IPS DF 6.9 (cell line): ENCODE data around the gene SSBP3.

Experiments used
- DNase-seq: peaks from one replicate; pipeline ENCODE4 v3.0.0-alpha.2; 2013; ENCODE audit warnings: low read depth, low spot score
- H3K27ac ChIP-seq: one replicate; pipeline ENCODE4 v1.5.1; 2013; ENCODE audit warnings: low read length, control low read depth
- H3K27me3 ChIP-seq: 2 replicates; pipeline ENCODE4 v1.6.1; 2013; ENCODE audit warnings: mild to moderate bottlenecking, low read length; ENCODE audit not compliant: control insufficient read depth, insufficient read depth
- H3K36me3 ChIP-seq: 2 replicates; pipeline ENCODE4 v1.6.1; 2013; ENCODE audit warnings: low read length; ENCODE audit not compliant: control insufficient read depth, insufficient read depth
- H3K4me1 ChIP-seq: 2 replicates; pipeline ENCODE4 v1.6.1; 2013; ENCODE audit warnings: low read length; ENCODE audit not compliant: control insufficient read depth, insufficient read depth
- H3K4me3 ChIP-seq: 2 replicates; pipeline ENCODE4 v1.5.1; 2013; ENCODE audit warnings: mild to moderate bottlenecking, low read length
- H3K9me3 ChIP-seq: 2 replicates; pipeline ENCODE4 v1.6.1; 2013; ENCODE audit warnings: low read length, inconsistent platforms; ENCODE audit not compliant: control insufficient read depth, insufficient read depth
- WGBS: extraction: QIAGEN DNeasy Blood & Tissue Kit; methylation state at CpG from one replicate; pipeline ENCODE4 v1.1.7; 2013; ENCODE audit warnings: mixed read lengths, missing lambda C conversion rate; ENCODE audit not compliant: insufficient read length, insufficient coverage; 5-methylcytosine and 5-hydroxymethylcytosine counted together

SSBP3 gene

DNA sequence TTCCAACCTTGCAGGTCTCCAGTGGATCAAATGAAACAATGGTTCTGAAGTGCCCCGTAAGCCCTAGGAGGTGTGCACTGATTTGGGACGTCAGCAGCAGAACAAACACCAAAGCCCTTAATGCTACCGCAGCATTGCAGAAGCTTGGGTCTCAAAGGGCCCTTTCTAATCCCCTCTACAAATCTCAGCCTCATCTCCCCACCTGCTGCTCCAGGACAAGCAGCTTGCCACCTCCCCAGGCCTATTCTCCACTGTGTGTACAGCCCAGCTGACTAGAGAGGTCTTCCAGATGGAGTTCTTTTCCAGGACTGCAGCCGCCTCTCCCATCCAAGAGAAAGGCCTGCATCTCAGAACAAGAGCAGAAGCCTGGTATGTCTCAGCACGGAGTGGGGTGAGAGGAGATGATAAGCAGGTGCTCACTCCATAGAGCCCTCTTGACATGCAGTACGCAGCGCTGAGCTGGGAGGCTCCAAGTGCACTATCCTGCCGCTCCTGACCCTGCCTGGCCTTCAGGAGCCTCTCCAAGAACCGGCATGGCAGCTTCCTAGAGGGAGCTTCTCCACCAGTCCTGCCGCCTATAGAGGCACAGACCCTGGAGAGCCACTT is 160.0 kb downstream of the SSBP3 start:
- Histone ChIP-seq H3K27ac (no peak overlapping the region), H3K27me3 (no peaks in the 10 kb centered on the region), H3K9me3 (no peaks in the 10 kb centered on the region), H3K36me3 (peaks cover 9% of the 10 kb centered on the region; the same call in 1 of the 2 replicates), H3K4me1 (no peaks in the 10 kb centered on the region), H3K4me3 (no peak overlapping the region)
- DNase-seq = no peak
- WGBS = no CpG with 5 or more reads among the region's 10 CpGs

DNA sequence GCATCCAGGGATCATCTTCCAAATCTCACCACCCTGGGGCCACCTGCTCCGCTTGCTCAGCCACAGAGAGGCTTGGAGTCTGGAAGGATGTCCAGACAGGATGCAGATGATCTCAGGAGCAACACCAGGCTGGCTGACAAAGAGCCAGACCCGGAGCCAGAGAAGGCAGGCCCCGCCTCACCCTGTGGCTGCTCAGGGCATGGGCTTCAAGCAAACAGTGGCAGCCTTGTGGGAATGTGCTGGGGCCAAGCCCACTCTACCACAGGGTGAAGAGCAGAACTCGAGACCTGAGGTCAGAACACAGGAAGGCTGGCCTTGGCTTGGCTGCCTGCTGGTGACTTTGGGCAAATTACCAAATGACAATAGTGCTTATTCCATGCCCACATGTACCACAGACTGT is 160.7 kb downstream of the SSBP3 start:
- no peak for DNase-seq
- H3K27me3 ChIP-seq = no peaks in the 10 kb centered on the region
- peaks cover 9% of the 10 kb centered on the region; the same call in 1 of the 2 replicates for H3K36me3 ChIP-seq
- H3K27ac ChIP-seq = no peak overlapping the region
- no peak overlapping the region for H3K4me3 ChIP-seq
- no peaks in the 10 kb centered on the region for H3K4me1 ChIP-seq
- WGBS = no CpG with 5 or more reads among the region's 4 CpGs
- H3K9me3 ChIP-seq = no peaks in the 10 kb centered on the region

DNA sequence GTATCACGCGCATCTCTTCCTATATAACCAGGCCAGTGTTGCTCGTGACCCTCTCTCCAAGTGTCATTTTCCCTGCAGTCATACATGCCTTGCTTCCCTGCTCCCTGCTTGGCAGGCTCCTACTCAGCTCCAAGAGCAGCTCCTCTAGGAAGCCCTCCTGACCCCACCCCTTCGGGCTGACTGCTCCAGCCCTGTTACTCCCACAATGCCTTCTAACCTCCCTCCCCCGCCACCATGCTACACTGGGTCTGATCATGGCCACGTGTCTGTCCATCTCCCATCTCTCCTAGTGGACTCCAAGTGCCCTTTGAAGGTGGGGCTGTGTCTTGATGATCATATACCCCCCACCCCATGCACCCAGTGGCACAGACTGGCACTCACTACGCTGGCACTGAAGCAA is 161.5 kb downstream of the SSBP3 start:
- peaks cover 9% of the 10 kb centered on the region; the same call in 1 of the 2 replicates for H3K36me3 ChIP-seq

DNA sequence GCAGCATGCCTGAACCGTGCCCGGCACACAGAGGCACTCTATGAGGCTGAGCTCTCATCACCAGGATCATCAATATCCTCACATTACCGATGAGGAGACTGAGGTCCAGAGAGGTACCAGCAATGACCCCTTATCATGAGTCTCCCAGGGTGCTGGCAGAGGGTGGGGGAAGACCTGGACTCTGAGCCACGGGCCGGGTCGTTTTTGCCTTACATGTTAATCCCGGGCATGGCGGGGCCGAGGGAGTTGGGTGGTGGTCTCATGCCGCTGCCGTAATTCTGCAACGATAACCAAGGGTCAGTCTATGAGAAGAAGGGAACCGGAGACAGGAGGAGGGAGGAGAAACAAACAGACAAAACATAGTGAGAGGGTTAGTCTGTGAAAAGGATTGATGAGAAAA is 163.2 kb downstream of the SSBP3 start:
- WGBS = no CpG with 5 or more reads among the region's 13 CpGs
- Histone ChIP-seq H3K4me3 (no peak overlapping the region), H3K4me1 (no peaks in the 10 kb centered on the region), H3K27ac (no peak overlapping the region), H3K36me3 (peaks cover 12% of the 10 kb centered on the region; the same call in 1 of the 2 replicates), H3K27me3 (no peaks in the 10 kb centered on the region), H3K9me3 (no peaks in the 10 kb centered on the region)
- DNase-seq = no peak

More for the DNA sequence above, 161.5 kb downstream of the SSBP3 start:
- Histone ChIP-seq H3K27ac (no peak overlapping the region), H3K27me3 (no peaks in the 10 kb centered on the region), H3K4me3 (no peak overlapping the region), H3K4me1 (no peaks in the 10 kb centered on the region), H3K9me3 (no peaks in the 10 kb centered on the region)
- WGBS = no CpG with 5 or more reads among the region's 7 CpGs
- DNase-seq = no peak

DNA sequence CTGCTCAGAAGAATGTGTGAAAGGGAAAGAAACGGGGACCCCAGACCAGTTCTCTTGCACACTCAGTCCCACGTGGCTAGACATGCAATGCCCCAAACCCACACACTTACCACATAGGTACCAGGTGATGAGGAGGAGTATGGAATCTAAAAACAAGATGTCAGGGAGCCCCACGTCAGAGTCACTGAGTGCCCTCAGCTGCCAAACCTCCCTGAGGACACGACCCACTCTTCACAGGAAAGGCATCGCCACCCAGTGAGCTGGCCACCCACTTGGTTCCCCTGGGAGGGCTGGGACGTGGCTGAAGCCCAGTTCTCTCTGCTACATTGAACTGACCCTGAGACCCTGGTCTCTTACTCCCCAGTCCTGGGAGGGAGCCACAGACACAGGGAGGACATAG is 164.8 kb downstream of the SSBP3 start:
- H3K4me3 ChIP-seq = no peak overlapping the region
- no peaks in the 10 kb centered on the region for H3K27me3 ChIP-seq
- peaks cover 15% of the 10 kb centered on the region for H3K36me3 ChIP-seq
- no peak for DNase-seq
- H3K27ac ChIP-seq = no peak overlapping the region
- no peaks in the 10 kb centered on the region for H3K4me1 ChIP-seq
- no peaks in the 10 kb centered on the region for H3K9me3 ChIP-seq
- WGBS = no CpG with 5 or more reads among the region's 6 CpGs

DNA sequence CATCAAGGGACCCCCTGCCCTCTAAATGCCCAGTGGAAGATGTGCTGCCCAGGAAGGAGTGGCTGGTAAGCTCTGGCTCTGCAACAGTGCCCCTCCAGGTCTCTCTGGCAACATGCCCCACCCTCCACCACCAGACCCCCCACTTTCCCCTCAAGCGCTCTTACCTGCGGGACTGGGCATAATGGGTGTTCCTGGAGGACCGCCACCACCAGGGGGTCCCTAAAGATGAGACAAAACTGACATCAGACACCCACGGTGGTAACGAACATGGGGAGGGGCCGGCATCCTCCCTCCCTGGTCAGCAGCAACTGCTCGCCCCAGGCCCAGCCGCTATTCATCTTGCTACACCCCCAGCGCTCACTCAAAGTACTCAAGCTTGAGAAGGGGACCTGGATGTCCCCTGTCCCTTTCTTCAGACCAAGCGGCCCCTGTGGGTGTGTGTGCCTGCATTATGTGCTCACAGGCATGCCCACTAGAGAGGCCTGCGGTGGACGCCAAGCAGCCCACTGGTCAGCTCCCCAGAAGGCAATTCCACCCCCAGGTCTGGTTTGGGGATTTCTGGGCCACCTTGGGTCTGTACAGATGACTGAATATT is 165.4 kb downstream of the SSBP3 start:
- Histone ChIP-seq H3K4me1 (no peaks in the 10 kb centered on the region), H3K4me3 (no peak overlapping the region), H3K27me3 (no peaks in the 10 kb centered on the region), H3K27ac (no peak overlapping the region), H3K36me3 (peaks cover 15% of the 10 kb centered on the region), H3K9me3 (no peaks in the 10 kb centered on the region)
- no peak for DNase-seq
- no CpG with 5 or more reads among the region's 12 CpGs for WGBS

DNA sequence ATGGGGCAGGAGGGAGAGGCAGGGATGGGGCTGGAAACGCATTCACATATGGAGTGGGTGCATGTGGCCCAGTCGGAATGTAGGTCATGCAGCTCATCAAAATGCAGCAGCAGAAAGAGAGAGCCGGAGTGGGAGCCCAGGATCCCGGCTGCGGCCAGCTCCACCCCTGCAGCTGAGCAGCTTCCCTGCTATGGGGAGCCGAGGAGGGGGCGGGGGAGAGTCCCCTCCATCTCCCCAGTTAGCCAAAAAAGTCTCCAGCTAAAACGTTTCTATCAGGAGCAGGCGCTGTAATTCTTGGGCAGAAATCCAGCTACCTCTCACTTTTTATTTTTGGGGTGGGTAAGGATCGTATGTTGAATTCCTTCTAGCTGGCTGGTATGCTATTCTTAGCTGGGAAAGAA is 166.6 kb downstream of the SSBP3 start:
- WGBS = no CpG with 5 or more reads among the region's 10 CpGs
- no peak overlapping the region for H3K27ac ChIP-seq
- DNase-seq = no peak

DNA sequence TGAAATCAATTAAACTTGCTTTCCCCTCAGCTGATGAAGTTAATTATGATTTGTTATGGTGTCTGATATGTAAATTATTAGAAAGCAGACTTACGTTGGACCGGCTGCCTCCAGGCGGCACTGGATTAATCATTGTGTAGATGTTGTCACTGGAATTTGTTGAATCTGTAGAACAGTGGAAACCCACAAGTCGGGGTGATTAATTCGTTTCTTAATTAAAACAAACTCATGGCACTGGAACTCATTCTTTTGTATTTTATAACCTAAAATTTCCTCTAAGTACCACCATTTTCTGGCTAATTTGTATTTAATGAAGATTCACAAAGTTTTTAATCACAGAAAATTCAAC is 167.2 kb downstream of the SSBP3 start:
- Histone ChIP-seq H3K36me3 (peaks cover 15% of the 10 kb centered on the region), H3K27me3 (no peaks in the 10 kb centered on the region), H3K27ac (no peak overlapping the region), H3K4me1 (no peaks in the 10 kb centered on the region), H3K9me3 (no peaks in the 10 kb centered on the region), H3K4me3 (no peak overlapping the region)
- no peak for DNase-seq
- no CpG with 5 or more reads among the region's 5 CpGs for WGBS

More for the DNA sequence above, 166.6 kb downstream of the SSBP3 start:
- Histone ChIP-seq H3K4me1 (no peaks in the 10 kb centered on the region), H3K4me3 (no peak overlapping the region), H3K9me3 (no peaks in the 10 kb centered on the region), H3K27me3 (no peaks in the 10 kb centered on the region), H3K36me3 (peaks cover 15% of the 10 kb centered on the region)

DNA sequence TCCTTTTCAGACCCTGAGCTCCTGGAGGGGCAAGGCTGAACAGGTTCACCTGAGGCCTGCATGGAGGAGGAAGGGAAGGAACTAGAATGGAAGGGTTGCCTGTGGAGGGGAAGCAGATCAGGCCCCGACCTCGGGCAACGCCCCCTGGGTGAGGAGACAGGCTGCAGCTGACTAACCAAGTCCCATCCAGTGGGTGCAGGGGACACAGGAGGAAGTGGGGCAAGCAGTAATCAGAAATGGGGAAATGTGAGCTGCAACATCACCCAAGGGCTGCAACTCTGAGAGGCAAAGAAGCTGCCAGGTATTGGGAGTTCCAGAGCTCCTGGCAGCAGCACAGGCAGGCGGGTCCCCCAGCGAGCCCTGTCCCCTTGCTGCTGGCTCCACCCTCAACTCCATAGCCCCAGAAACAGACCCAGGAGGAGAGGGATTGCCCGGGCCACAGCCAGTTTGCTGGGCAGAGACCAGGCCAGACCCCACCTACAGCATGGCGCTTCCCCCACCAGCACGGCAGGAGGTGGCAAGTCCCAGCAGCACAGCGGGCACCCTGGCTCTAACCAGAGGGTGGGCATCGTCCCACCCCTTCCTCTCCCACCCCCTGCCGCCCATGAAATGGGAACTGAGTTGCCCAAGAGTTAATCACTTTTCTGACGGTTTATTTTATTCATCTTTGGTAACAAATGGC is 167.7 kb downstream of the SSBP3 start:
- no peak for DNase-seq
- H3K36me3 ChIP-seq = peaks cover 13% of the 10 kb centered on the region
- no peak overlapping the region for H3K4me3 ChIP-seq
- no peaks in the 10 kb centered on the region for H3K9me3 ChIP-seq
- H3K27ac ChIP-seq = no peak overlapping the region
- no CpG with 5 or more reads among the region's 12 CpGs for WGBS
- no peaks in the 10 kb centered on the region for H3K4me1 ChIP-seq
- no peaks in the 10 kb centered on the region for H3K27me3 ChIP-seq

DNA sequence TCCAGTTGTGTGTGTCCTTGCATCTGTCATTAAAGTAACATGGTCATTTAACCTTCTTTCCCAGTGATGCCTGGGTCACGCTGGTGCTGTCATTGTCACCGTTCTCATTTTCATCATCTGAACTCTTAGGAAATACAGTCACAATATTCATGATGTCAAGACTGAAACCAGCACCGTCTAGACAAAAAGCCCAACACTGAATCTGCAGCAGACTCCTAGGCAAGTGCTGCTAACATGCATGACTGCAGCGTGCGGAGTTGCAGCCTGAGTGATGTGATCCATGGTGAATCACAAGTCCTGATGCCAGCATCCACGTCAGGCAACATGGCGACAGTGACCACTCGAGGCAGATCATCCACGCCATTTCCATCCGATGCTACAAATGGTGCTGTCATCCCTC is 168.6 kb downstream of the SSBP3 start:
- Histone ChIP-seq H3K4me3 (no peak overlapping the region), H3K36me3 (peaks cover 13% of the 10 kb centered on the region), H3K9me3 (no peaks in the 10 kb centered on the region), H3K27ac (no peak overlapping the region), H3K4me1 (no peaks in the 10 kb centered on the region), H3K27me3 (no peaks in the 10 kb centered on the region)
- no peak for DNase-seq
- no CpG with 5 or more reads among the region's 10 CpGs for WGBS
